Brain microvascular endothelial cell (primary cell): ENCODE data around the gene RRP12.

Source experiments
- DNase-seq: peaks from one replicate; pipeline ENCODE4 v3.0.0-alpha.2; 2020
- H3K27ac ChIP-seq: fragments of 250-450 bp; sonication (Bioruptor Pico); 2 replicates; pipeline ENCODE4 v1.5.1; 2020; ENCODE audit warnings: mild to moderate bottlenecking, moderate library complexity
- H3K27me3 ChIP-seq: fragments of 250-450 bp; sonication (Bioruptor Pico); replicated peaks from 2 replicates; pipeline ENCODE4 v1.5.1; 2020; ENCODE audit warnings: mild to moderate bottlenecking
- H3K36me3 ChIP-seq: fragments of 250-450 bp; sonication (Bioruptor Pico); replicated peaks from 2 replicates; pipeline ENCODE4 v1.5.1; 2020; ENCODE audit warnings: mild to moderate bottlenecking
- H3K4me3 ChIP-seq: 2 replicates; pipeline ENCODE4 v1.5.1; 2011; ENCODE audit warnings: low read depth, mild to moderate bottlenecking, control low read depth, low read length, moderate library complexity
- CTCF ChIP-seq: IDR thresholded peaks from 2 replicates; pipeline ENCODE4 v1.5.1; 2011; ENCODE audit warnings: low read depth, mild to moderate bottlenecking, moderate library complexity, low read length, control low read depth, inconsistent platforms; ENCODE audit errors: missing control alignments
- in situ Hi-C: cut with HindIII; loops from 2 replicates; pipeline ENCODE4 v1.10.0; 2017; ENCODE audit warnings: low sequenced_read_pairs, low pct_ligation_motif_present

The RRP12 gene

GRCh38 chr10:97400665-97401454 lies at the start of gene RRP12:
Gene RRP12 (minus strand): TSS chr10:97401340. CDS start chr10:97401231, 109 bp downstream.
- peak within 1 kb of the TSS; percentile 93 for H3K4me3 ChIP-seq
- in situ Hi-C loops = no loop called here
- H3K27me3 ChIP-seq = no peaks in the 10 kb centered on the region
- peak; percentile 29 for TF ChIP-seq CTCF
- peaks cover 17% of the 10 kb centered on the region for H3K36me3 ChIP-seq
- DNase-seq = peak; percentile 98
- H3K27ac ChIP-seq = peak within 1 kb of the TSS; percentile 73

- TF ChIP-seq CTCF = no peak
- Histone ChIP-seq H3K27me3 (no peaks in the 10 kb centered on the region), H3K36me3 (peaks cover 35% of the 10 kb centered on the region), H3K4me3 (no peak overlapping the region), H3K27ac (no peak overlapping the region)
- DNase-seq = no peak
- in situ Hi-C loops = no loop called here
These were observed 49.7 kb upstream of the RRP12 start for GRCh38 chr10:97450828-97451227.

GRCh38 chr10:97445722-97446639 lies 44.8 kb upstream of the RRP12 start, which contains the start of the genes EXOSC1 and ZDHHC16:
Gene EXOSC1 (minus strand): TSS chr10:97446006. CDS start chr10:97445985, 21 bp downstream.
Gene ZDHHC16 (plus strand): TSS chr10:97446175. CDS start chr10:97451676, 5,501 bp downstream.
- DNase-seq = peak; percentile 96
- Histone ChIP-seq H3K27me3 (no peaks in the 10 kb centered on the region), H3K36me3 (peaks cover 10% of the 10 kb centered on the region), H3K27ac (peak within 1 kb of the TSS; percentile 53), H3K4me3 (peak within 1 kb of the TSS; percentile 98)
- TF ChIP-seq CTCF = no peak
- in situ Hi-C loops = no loop called here

- no peak overlapping the region for H3K27ac ChIP-seq
- no peak for DNase-seq
- in situ Hi-C loops = no loop called here
These were observed 44.2 kb upstream of the RRP12 start for GRCh38 chr10:97445357-97445721.

GRCh38 chr10:97444212-97444611 lies 43.1 kb upstream of the RRP12 start:
- H3K27ac ChIP-seq = no peak overlapping the region
- in situ Hi-C loops = no loop called here
- H3K27me3 ChIP-seq = no peaks in the 10 kb centered on the region
- TF ChIP-seq CTCF = no peak
- DNase-seq = no peak
- H3K36me3 ChIP-seq = peaks cover 24% of the 10 kb centered on the region
- H3K4me3 ChIP-seq = no peak overlapping the region

More at GRCh38 chr10:97445357-97445721, 44.2 kb upstream of the RRP12 start:
- H3K4me3 ChIP-seq = peak overlapping the region; percentile 98
- no peaks in the 10 kb centered on the region for H3K27me3 ChIP-seq
- no peak for TF ChIP-seq CTCF
- H3K36me3 ChIP-seq = peaks cover 15% of the 10 kb centered on the region
